A673 (cell line): ENCODE data around the gene PIK3AP1. TPM values are rescaled to one million over a fixed set of nuclear protein-coding genes. Genes with fewer than 3 reads are reported as not detected.
"Not testable (repeated sequence)": the region's sequence is repeated elsewhere in the genome, so short reads cannot be mapped to it uniquely, and the experiment has no call there.

ENCODE experiments used
- BruUV-seq: library from RNA; stranded (reverse); fragments of 400-500 nt; replicated peaks from 2 replicates; lab custom pipeline; 2021; lab: Mats Ljungman, UMichigan
- CTCF ChIA-PET: fragments of 300-600 bp; sonication (Branson Sonifier 250); formaldehyde crosslinking; loops from one replicate; lab custom pipeline; 2022; ENCODE audit warnings: antibody characterized with exemption; lab: Charles Lee
- POLR2A ChIA-PET: fragments of 300-600 bp; sonication (Branson Sonifier 250); formaldehyde crosslinking; loops from one replicate; lab custom pipeline; 2022; ENCODE audit warnings: antibody characterized with exemption; ENCODE audit not compliant: low non-redundant PET; lab: Charles Lee
- DNase-seq: peaks from one replicate; pipeline ENCODE4 v3.0.0-alpha.2; 2015; ENCODE audit warnings: low spot score
- H3K27ac ChIP-seq: fragments of 200-600 bp; sonication (generic); 2 replicates; pipeline ENCODE4 v1.5.1; 2016; ENCODE audit warnings: mixed run types, low read depth, mild to moderate bottlenecking, mixed read lengths, antibody characterized with exemption, low read length; ENCODE audit not compliant: poor library complexity, severe bottlenecking
- H3K27me3 ChIP-seq: fragments of 200-600 bp; sonication (generic); replicated peaks from 2 replicates; pipeline ENCODE4 v1.6.1; 2017; ENCODE audit warnings: mixed run types, low read depth, mild to moderate bottlenecking, mixed read lengths, antibody characterized with exemption, low read length; ENCODE audit not compliant: insufficient read depth, poor library complexity
- H3K36me3 ChIP-seq: fragments of 200-600 bp; sonication (generic); 2 replicates; pipeline ENCODE4 v1.6.1; 2016; ENCODE audit warnings: mixed run types, mild to moderate bottlenecking, mixed read lengths, antibody characterized with exemption, low read length; ENCODE audit not compliant: insufficient read depth, poor library complexity, severe bottlenecking
- H3K4me1 ChIP-seq: fragments of 200-600 bp; sonication (generic); 2 replicates; pipeline ENCODE4 v1.6.1; 2017; ENCODE audit warnings: mixed run types, mild to moderate bottlenecking, mixed read lengths, antibody characterized with exemption, low read length; ENCODE audit not compliant: insufficient read depth, poor library complexity, severe bottlenecking
- H3K4me3 ChIP-seq: fragments of 200-600 bp; sonication (generic); 2 replicates; pipeline ENCODE4 v1.5.1; 2016; ENCODE audit warnings: low read depth, mixed run types, mild to moderate bottlenecking, mixed read lengths, low read length; ENCODE audit not compliant: poor library complexity, severe bottlenecking
- H3K9me3 ChIP-seq: fragments of 200-600 bp; sonication (generic); 2 replicates; pipeline ENCODE4 v1.6.1; 2016; ENCODE audit warnings: mixed run types, low read depth, mild to moderate bottlenecking, mixed read lengths, antibody characterized with exemption, low read length; ENCODE audit not compliant: poor library complexity, severe bottlenecking
- CTCF ChIP-seq: fragments of 300-800, 200-600 bp; sonication (generic); conservative IDR thresholded peaks from 2 replicates; pipeline ENCODE4 v1.5.1; 2017; ENCODE audit warnings: low read depth, mild to moderate bottlenecking, antibody characterized with exemption, low read length, moderate library complexity, mixed read lengths
- EZH2 ChIP-seq: fragments of 200-600 bp; sonication (generic); IDR thresholded peaks from 2 replicates; pipeline ENCODE4 v1.6.1; 2017; ENCODE audit warnings: borderline replicate concordance, low read depth, mild to moderate bottlenecking, mixed read lengths, antibody characterized with exemption, low read length; ENCODE audit not compliant: poor library complexity, severe bottlenecking
- intact Hi-C: fragments of 100-400 bp; cut with micrococcal nuclease; formaldehyde crosslinking; loops from one replicate; pipeline ENCODE4 v1.10.0; 2022; ENCODE audit not compliant: unreplicated experiment
- total RNA-seq: library from RNA; stranded (reverse); gene quantifications from 2 replicates; pipeline ENCODE4 v1.2.3, GENCODE V29; 2021

PIK3AP1 gene
- total RNA-seq, 1 experiment from 2014 or later: 0.24 TPM

GRCh38 chr10:96555330-96555729 lies 165.0 kb downstream of the PIK3AP1 start:
- no peaks in the 10 kb centered on the region for H3K27me3 ChIP-seq
- POLR2A ChIA-PET: no interaction called here
- no peak overlapping the region for H3K27ac ChIP-seq
- no peaks in the 10 kb centered on the region for H3K4me1 ChIP-seq
- intact Hi-C loops: no loop called here
- no peaks in the 10 kb centered on the region for H3K9me3 ChIP-seq
- DNase-seq: no peak
- TF ChIP-seq EZH2: no peak
- no peak for TF ChIP-seq CTCF
- CTCF ChIA-PET: no interaction called here
- no TSS peak for BruUV-seq
- peaks cover 36% of the 10 kb centered on the region for H3K36me3 ChIP-seq
- no peak overlapping the region for H3K4me3 ChIP-seq

GRCh38 chr10:96548589-96548988 lies 171.7 kb downstream of the PIK3AP1 start:
- Histone ChIP-seq H3K9me3 (no peaks in the 10 kb centered on the region), H3K4me1 (no peaks in the 10 kb centered on the region), H3K27me3 (no peaks in the 10 kb centered on the region), H3K36me3 (peaks cover 36% of the 10 kb centered on the region), H3K27ac (no peak overlapping the region), H3K4me3 (no peak overlapping the region)
- TF ChIP-seq EZH2 (no peak), CTCF (no peak)
- CTCF ChIA-PET: no interaction called here
- POLR2A ChIA-PET: no interaction called here
- no peak for DNase-seq
- intact Hi-C loops: no loop called here
- no TSS peak for BruUV-seq

- H3K4me3 ChIP-seq, H3K27me3 ChIP-seq, POLR2A ChIA-PET, H3K9me3 ChIP-seq, H3K27ac ChIP-seq, intact Hi-C loops, DNase-seq, BruUV-seq, CTCF ChIA-PET, H3K4me1 ChIP-seq: not testable (repeated sequence)
- H3K36me3 ChIP-seq: peaks cover 28% of the 10 kb centered on the region
Measured at GRCh38 chr10:96545558-96545957, 174.8 kb downstream of the PIK3AP1 start.

Other genes with a start within 250 kb of the PIK3AP1 start
- 0.09 and 0.11 TPM in 2 replicates for gene TLL2, start 206.6 kb downstream of the PIK3AP1 start, total RNA-seq
- 115 and 125 TPM in 2 replicates for gene TM9SF3, start 133.5 kb downstream of the PIK3AP1 start, total RNA-seq
- 39.2 and 42.6 TPM in 2 replicates for gene LCOR, start 111.8 kb upstream of the PIK3AP1 start, total RNA-seq